Measurements from ENCODE around the gene ARSA. TPM values are rescaled to one million over a fixed set of nuclear protein-coding genes. Genes with fewer than 3 reads are reported as not detected.
"Not testable (repeated sequence)": the region's sequence is repeated elsewhere in the genome, so short reads cannot be mapped to it uniquely, and the experiment has no call there.

ARSA gene
- total RNA-seq, 8 experiments from 2014 or later = 7.1 to 43.4 (median 13.2) TPM

DNA sequence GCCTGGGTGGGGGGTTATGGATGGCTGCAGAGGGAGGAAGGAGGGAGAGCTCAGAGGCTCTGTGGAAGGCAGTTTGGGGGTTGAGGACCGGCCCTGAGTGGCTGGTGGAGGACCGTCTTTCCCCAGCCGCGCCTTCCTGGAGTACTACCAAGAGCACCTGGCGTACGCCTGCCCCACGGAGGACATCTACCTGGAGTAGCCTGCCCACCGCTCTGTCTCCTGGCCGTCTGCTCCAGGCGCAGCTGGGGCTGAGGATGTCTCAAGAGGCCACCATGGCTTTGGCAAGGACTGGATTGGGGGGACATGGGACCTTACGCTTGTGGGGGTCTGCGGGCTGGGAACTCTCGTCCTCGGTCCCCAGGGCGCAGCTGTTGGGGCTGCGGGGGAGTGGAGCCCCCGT is 17.4 kb downstream of the ARSA start:
- no peak overlapping the region for H3K27ac ChIP-seq
- ATAC-seq (replicated peaks in 6 of 8) = peak in 1 of 8 experiments; percentile 5
- no peaks in the 10 kb centered on the region for H3K4me1 ChIP-seq (replicated peaks in 1 of 2)
- WGBS, 10 experiments = 33 to 80% methylated on average over 1 of the region's 17 CpGs; no CpG with 5 or more reads in 8 of the 10 experiments
- in situ Hi-C loops (cut with MboI; ENCODE audit: low pct_unique_long_range_greater_than_20kb in 2 of 9, low sequenced_read_pairs in 9 of 9, unreplicated experiment in 9 of 9) = no loop called here
- no peak overlapping the region for H3K4me3 ChIP-seq

DNA sequence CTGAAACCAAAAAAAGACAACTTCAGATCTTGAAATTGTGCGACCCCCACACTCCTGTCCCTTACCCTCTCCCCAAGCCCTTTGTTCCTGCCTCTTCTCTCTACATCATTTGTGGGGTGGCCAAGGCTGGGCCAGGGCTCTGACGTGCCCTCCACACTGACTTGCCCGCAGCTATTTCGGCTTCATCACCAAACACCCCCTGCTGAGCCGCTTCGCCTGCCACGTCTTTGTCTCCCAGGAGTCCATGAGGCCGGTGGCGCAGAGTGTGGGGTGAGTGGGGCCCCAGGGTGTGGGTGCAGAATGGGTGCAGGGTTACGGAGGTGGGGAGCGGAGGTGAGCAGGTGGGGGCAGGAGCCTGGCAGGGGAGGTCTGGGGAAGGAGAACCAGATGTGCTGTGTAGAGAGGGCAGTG is 17.9 kb downstream of the ARSA start:
- H3K4me1 ChIP-seq (replicated peaks in 1 of 2) = no peaks in the 10 kb centered on the region
- WGBS, 10 experiments = 0 to 38% methylated on average over 1 to 4 of the region's 11 CpGs; no CpG with 5 or more reads in 8 of the 10 experiments
- H3K4me3 ChIP-seq = no peak overlapping the region
- H3K27ac ChIP-seq = no peak overlapping the region
- no peak for ATAC-seq (replicated peaks in 6 of 8)
- in situ Hi-C loops (cut with MboI; ENCODE audit: low pct_unique_long_range_greater_than_20kb in 2 of 9, low sequenced_read_pairs in 9 of 9, unreplicated experiment in 9 of 9) = no loop called here

DNA sequence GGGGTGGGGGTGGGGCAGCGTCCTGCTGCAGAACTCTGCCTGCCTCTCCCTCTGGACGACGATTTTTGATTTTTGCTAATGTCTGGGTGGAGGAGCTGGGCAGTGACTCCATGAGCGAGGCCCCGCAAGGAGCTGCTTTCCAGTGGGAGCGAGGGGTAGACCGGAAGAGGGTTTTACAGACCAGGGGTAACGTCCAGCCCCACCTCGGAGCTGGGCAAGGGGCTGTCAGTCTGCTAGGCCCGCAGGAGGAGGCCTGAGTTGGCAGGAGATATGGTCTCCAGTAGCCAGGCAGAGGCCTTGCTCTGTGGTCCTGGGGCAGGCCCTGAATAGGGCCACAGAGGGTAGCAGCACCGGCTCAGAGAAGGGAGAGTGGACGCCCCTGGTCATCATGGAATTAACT is 18.4 kb downstream of the ARSA start:
- 0 to 77% (median 61%) methylated on average over 1 to 4 of the region's 12 CpGs; no CpG with 5 or more reads in 7 of the 10 experiments for WGBS, 10 experiments
- Histone ChIP-seq H3K4me3 (no peak overlapping the region), H3K27ac (no peak overlapping the region), H3K4me1 (replicated peaks in 1 of 2) (no peaks in the 10 kb centered on the region)
- no peak for ATAC-seq (replicated peaks in 6 of 8)
- in situ Hi-C loops (cut with MboI; ENCODE audit: low pct_unique_long_range_greater_than_20kb in 2 of 9, low sequenced_read_pairs in 9 of 9, unreplicated experiment in 9 of 9) = no loop called here

DNA sequence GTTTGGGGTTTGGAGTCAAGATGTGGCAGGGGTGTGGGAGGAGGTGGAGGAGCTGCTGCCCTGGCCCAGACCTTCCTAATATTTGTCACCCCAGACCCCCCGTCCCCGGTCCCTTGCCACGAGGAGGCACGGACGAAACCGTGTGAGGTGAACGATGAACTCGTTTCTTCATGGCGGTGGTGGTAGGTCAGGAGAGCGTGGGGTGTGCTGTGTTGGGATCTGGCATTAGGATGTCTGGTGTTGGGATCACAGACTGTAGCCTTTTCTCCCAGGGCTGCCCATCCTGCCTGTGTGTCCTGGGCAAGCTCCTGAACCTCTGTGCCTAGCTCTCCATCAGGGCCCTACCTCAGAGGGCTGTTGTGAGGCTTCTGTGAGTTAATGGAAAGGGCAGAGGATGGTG is 19.0 kb downstream of the ARSA start:
- WGBS, 10 experiments = 82 to 88% methylated on average over 3 to 6 of the region's 10 CpGs; no CpG with 5 or more reads in 8 of the 10 experiments
- Histone ChIP-seq H3K4me1 (replicated peaks in 1 of 2) (no peaks in the 10 kb centered on the region), H3K4me3 (no peak overlapping the region), H3K27ac (no peak overlapping the region)
- in situ Hi-C loops (cut with MboI; ENCODE audit: low pct_unique_long_range_greater_than_20kb in 2 of 9, low sequenced_read_pairs in 9 of 9, unreplicated experiment in 9 of 9) = no loop called here
- ATAC-seq (replicated peaks in 6 of 8) = no peak

DNA sequence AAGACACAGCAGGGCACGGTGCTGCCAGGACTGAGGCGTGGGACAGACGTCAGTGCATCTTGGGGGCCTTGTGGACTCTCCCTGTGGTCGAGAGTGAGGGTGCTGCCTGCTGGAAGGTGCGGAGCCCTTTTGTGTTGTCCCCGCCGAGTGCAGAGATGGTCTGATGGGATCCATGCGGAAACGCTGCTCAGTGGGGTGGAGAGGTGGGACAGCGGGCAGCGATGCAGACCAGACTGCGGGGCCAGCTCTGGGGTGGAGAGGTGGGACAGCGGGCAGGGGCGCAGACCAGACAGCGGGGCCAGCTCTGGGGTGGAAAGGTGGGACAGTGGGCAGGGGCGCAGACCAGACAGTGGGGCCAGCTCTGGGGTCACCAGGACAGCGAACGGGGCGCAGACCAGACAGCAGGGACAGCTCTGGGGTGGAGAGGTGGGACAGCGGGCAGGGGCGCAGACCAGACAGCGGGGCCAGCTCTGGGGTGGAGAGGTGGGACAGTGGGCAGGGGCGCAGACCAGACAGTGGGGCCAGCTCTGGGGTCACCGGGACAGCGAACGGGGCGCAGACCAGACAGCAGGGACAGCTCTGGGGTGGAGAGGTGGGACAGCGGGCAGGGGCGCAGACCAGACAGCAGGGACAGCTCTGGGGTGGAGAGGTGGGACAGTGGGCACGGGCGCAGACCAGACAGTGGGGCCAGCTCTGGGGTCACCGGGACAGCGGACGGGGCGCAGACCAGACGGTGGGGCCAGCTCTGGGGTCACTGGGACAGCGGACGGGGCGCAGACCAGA is 19.7 kb downstream of the ARSA start:
- H3K27ac ChIP-seq; H3K4me1 ChIP-seq (replicated peaks in 1 of 2); ATAC-seq (replicated peaks in 6 of 8); H3K4me3 ChIP-seq; in situ Hi-C loops (cut with MboI; ENCODE audit: low pct_unique_long_range_greater_than_20kb in 2 of 9, low sequenced_read_pairs in 9 of 9, unreplicated experiment in 9 of 9): not testable (repeated sequence)
- 43 to 100% methylated on average over 1 to 6 of the region's 39 CpGs; no CpG with 5 or more reads in 8 of the 10 experiments for WGBS, 10 experiments

DNA sequence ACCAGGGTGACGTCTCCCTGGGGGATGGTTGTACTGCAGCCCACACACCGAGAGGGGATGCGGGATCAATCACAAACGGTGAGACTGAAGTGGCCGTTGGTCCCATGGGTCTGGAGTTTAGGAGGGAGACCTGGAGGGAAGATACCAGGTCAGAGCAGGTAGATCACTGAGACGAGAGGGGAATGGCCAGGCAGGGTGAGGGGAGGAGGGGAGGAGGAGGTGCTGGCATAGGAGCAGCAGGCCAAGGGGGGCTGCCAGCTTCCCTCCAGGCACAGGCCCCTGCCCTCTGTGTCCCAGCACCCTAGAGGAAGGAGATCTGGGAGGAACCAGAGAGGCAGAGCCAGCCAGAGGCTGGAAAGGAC is 20.3 kb downstream of the ARSA start:
- in situ Hi-C loops (cut with MboI; ENCODE audit: low pct_unique_long_range_greater_than_20kb in 2 of 9, low sequenced_read_pairs in 9 of 9, unreplicated experiment in 9 of 9) = no loop called here
- H3K4me3 ChIP-seq = no peak overlapping the region
- ATAC-seq (replicated peaks in 6 of 8) = no peak
- H3K27ac ChIP-seq = no peak overlapping the region
- WGBS, 10 experiments = 0 to 89% (median 70%) methylated on average over 1 to 4 of the region's 6 CpGs; no CpG with 5 or more reads in 6 of the 10 experiments
- H3K4me1 ChIP-seq (replicated peaks in 1 of 2) = no peaks in the 10 kb centered on the region

DNA sequence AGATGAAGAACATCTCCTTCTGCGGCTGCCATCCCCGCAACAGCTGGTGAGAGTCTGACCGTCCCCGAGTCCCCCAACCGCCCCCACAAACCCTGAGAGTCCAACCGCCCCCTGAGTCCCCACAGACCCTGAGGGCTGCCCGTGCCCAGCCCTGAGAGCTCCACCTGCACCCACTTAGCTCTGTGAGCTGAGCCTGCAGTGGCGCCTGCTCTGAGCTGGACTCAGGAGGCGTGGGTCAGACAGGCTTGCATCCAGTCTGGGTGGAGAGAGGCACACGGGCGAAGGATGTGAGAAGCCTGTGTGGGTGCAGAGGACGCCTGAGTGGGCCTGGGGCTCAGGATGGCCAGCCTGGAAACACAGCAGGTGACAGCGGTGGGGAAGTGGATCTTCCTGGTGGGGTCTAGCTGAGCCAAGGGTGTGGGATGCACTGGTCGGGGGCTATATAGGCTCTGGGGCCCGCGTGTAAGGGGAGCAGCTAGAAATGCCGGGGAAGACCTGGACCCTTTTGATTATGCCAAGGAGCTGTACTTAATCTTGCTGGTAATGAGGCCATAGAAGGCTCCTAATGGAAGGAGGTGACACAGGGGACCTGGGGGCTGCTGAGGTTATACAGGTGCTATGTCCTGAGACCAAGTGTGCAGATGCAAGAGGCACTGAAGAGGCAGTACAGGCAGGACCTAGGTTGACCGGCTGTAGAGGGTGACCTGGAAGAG is 20.9 kb downstream of the ARSA start:
- WGBS, 10 experiments = 33 to 92% (median 73%) methylated on average over 1 to 5 of the region's 18 CpGs; no CpG with 5 or more reads in 6 of the 10 experiments
- in situ Hi-C loops (cut with MboI; ENCODE audit: low pct_unique_long_range_greater_than_20kb in 2 of 9, low sequenced_read_pairs in 9 of 9, unreplicated experiment in 9 of 9) = no loop called here
- ATAC-seq (replicated peaks in 6 of 8) = no peak
- no peak overlapping the region for H3K27ac ChIP-seq
- H3K4me3 ChIP-seq = no peak overlapping the region
- peaks cover 2 to 5% of the 10 kb centered on the region in 2 donors for H3K4me1 ChIP-seq (replicated peaks in 1 of 2)

DNA sequence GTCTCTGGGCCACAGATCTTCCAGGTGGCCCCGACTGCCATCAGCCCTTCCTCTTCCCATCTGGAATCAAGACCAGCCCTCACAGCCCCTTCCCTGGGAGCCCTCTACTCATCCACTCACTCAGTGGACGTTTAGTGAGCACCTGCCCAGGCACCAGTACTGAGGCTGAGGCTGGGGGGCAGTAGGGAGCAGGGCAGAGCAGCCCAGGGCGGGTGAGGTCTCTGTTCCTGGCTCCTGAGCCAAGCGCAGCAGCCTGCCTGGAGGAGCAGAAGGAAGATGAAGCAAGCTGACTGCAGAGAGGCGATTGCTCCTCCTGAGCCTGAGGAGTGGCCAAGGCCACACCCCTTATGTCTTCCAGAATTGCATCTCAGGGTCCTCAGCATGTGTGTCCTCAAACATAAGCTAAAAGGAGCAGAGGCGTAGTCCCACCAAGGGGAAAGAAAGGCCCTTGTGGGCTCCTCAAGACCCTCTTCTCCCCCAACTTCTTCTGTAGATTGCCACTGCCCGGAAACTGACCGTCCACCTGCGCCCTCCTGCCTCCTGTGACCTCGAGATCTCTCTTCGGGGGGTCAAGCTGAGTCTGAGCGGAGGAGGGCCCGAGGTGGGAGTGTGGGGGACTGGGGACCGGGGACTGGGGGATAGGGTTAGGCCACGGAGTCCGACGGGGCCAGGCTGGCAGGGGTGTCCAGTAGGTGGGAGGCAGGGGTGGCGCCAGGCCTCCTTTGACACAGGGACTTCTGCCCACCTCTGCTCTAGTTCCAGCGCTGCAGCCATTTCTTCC is 21.6 kb downstream of the ARSA start:
- ATAC-seq (replicated peaks in 6 of 8) = peak in 2 of 8 experiments; percentile 33 to 65
- in situ Hi-C loops (cut with MboI; ENCODE audit: low pct_unique_long_range_greater_than_20kb in 2 of 9, low sequenced_read_pairs in 9 of 9, unreplicated experiment in 9 of 9) = no loop called here
- Histone ChIP-seq H3K27ac (no peak overlapping the region), H3K4me3 (no peak overlapping the region), H3K4me1 (replicated peaks in 1 of 2) (peaks cover 9 to 10% of the 10 kb centered on the region in 2 donors)
- 30 to 40% methylated on average over 1 to 2 of the region's 19 CpGs; no CpG with 5 or more reads in 8 of the 10 experiments for WGBS, 10 experiments

DNA sequence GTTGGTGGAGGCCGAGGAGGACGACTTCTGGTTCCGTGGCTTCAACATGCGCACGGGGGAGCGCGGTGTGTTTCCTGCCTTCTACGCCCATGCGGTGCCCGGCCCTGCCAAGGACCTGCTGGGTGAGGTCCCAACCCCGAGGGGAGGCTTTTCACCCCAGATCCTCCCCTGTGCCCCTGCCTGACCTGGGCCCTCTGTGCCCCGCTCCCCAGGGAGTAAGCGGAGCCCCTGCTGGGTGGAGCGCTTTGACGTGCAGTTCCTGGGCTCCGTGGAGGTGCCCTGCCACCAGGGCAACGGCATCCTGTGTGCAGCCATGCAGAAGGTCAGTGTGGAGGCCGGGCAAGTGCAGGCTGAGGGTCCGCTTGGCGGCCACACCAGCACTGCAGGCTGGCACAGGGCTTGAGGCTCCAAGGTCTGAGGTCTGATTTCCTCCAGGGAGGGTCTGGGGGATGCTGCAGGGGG is 22.3 kb downstream of the ARSA start:
- H3K27ac ChIP-seq = no peak overlapping the region
- in situ Hi-C loops (cut with MboI; ENCODE audit: low pct_unique_long_range_greater_than_20kb in 2 of 9, low sequenced_read_pairs in 9 of 9, unreplicated experiment in 9 of 9) = no loop called here
- H3K4me3 ChIP-seq = no peak overlapping the region
- WGBS, 10 experiments = no CpG with 5 or more reads among the region's 20 CpGs
- ATAC-seq (replicated peaks in 6 of 8) = no peak
- H3K4me1 ChIP-seq (replicated peaks in 1 of 2) = peaks cover 9 to 10% of the 10 kb centered on the region in 2 donors

DNA sequence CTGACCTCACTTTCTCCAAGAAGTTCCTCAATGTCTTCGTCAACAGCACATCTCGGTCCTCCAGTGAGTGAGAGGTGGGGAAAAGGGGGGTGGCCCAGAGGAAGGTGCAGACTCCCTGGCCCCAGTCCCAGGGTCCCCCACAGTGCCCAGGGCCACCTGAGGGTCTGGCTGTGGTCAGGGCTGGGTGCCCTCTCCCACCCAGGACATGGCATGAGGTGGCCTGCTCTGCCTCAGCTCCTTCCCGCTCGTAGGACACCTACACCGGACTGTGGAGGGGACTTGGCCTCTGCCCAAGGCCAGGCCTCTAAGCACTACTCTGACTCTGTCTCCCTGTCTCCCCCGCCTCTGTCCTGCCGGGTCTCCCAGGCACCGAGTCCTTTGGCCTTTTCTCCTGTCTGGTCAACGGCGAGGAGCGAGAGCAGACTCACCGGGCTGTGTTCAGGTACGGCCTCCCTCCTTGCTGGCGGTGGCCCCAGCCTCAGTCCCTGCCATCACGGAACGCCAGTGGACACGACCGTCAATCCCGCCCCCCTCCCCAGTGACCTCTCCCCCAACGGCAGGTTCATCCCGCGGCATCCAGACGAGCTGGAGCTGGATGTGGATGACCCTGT is 22.8 kb downstream of the ARSA start:
- WGBS, 10 experiments = 80% methylated on average over 2 of the region's 23 CpGs; no CpG with 5 or more reads in 9 of the 10 experiments
- H3K4me3 ChIP-seq = no peak overlapping the region
- H3K4me1 ChIP-seq (replicated peaks in 1 of 2) = peaks cover 9 to 10% of the 10 kb centered on the region in 2 donors
- no peak for ATAC-seq (replicated peaks in 6 of 8)
- in situ Hi-C loops (cut with MboI; ENCODE audit: low pct_unique_long_range_greater_than_20kb in 2 of 9, low sequenced_read_pairs in 9 of 9, unreplicated experiment in 9 of 9) = no loop called here
- H3K27ac ChIP-seq = no peak overlapping the region

DNA sequence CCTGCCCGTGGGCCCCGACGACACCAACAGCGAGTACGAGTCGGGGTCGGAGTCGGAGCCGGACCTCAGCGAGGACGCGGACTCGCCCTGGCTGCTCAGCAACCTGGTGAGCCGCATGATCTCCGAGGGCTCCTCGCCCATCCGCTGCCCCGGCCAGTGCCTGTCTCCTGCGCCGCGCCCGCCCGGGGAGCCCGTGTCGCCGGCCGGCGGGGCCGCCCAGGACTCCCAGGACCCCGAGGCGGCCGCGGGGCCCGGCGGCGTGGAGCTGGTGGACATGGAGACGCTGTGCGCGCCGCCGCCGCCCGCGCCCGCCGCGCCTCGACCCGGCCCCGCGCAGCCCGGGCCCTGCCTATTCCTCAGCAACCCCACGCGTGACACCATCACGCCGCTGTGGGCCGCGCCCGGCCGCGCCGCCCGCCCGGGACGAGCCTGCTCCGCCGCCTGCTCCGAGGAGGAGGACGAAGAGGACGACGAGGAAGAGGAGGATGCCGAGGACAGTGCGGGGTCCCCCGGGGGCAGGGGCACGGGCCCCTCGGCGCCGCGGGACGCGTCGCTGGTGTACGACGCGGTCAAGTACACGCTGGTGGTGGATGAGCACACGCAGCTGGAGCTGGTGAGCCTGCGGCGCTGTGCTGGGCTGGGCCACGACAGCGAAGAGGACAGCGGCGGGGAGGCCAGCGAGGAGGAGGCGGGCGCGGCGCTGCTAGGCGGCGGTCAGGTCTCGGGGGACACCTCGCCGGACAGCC is 23.5 kb downstream of the ARSA start:
- Histone ChIP-seq H3K4me1 (replicated peaks in 1 of 2) (peaks cover 10 to 12% of the 10 kb centered on the region in 2 donors), H3K4me3 (no peak overlapping the region), H3K27ac (no peak overlapping the region)
- ATAC-seq (replicated peaks in 6 of 8) = no peak
- in situ Hi-C loops (cut with MboI; ENCODE audit: low pct_unique_long_range_greater_than_20kb in 2 of 9, low sequenced_read_pairs in 9 of 9, unreplicated experiment in 9 of 9) = no loop called here
- WGBS, 10 experiments = 7 to 90% (median 72%) methylated on average over 2 to 12 of the region's 103 CpGs; no CpG with 5 or more reads in 6 of the 10 experiments
